HepG2 (cell line): Measurements from ENCODE around the gene HLA-B. TPM values are rescaled to one million over a fixed set of nuclear protein-coding genes. Genes with fewer than 3 reads are reported as not detected.

Source experiments
- ASH2L ChIP-seq: fragments of 300-600, 200-600 bp; sonication (generic); IDR thresholded peaks from 2 replicates; pipeline ENCODE4 v1.7.0; 2017; ENCODE audit warnings: low read depth, mild to moderate bottlenecking, moderate library complexity, mixed read lengths, low read length; ENCODE audit not compliant: insufficient read length
- ATF7-NPFF ChIP-seq: sonication (generic); formaldehyde crosslinking; IDR thresholded peaks from 2 replicates; pipeline ENCODE4 v1.8.1; 2023; ENCODE audit warnings: mild to moderate bottlenecking, low read depth, missing genetic modification reagents, moderate library complexity
- CBX1 ChIP-seq: IDR thresholded peaks from one replicate; pipeline ENCODE4 v1.6.1; 2016; ENCODE audit warnings: antibody characterized with exemption, low read depth
- CBX5 ChIP-seq: sonication (generic); formaldehyde crosslinking; IDR thresholded peaks from 2 replicates; pipeline ENCODE4 v1.4.0; 2020; ENCODE audit warnings: missing genetic modification reagents, borderline replicate concordance
- CERS6 ChIP-seq: sonication (generic); formaldehyde crosslinking; IDR thresholded peaks from 2 replicates; pipeline ENCODE4 v1.5.0; 2020; ENCODE audit warnings: missing genetic modification reagents
- GATA4 ChIP-seq: sonication (generic); IDR thresholded peaks from 2 replicates; pipeline ENCODE4 v1.6.1; 2016; ENCODE audit warnings: antibody characterized with exemption, low read depth, borderline replicate concordance
- HCFC1 ChIP-seq: fragments of 150-350 bp; IDR thresholded peaks from 2 replicates; pipeline ENCODE4 v1.6.1; 2014; ENCODE audit warnings: low read depth, low read length
- HES4 ChIP-seq: sonication (generic); formaldehyde crosslinking; IDR thresholded peaks from 2 replicates; pipeline ENCODE4 v1.9.0; 2021; ENCODE audit warnings: mild to moderate bottlenecking, missing genetic modification reagents, borderline replicate concordance
- HNRNPH1 ChIP-seq: fragments of 200-400 bp; formaldehyde crosslinking; optimal IDR thresholded peaks from 2 replicates; pipeline ENCODE3; 2017; ENCODE audit warnings: mild to moderate bottlenecking, low read depth, low read length
- MXD4 ChIP-seq: IDR thresholded peaks from 2 replicates; pipeline ENCODE4 v1.6.1; 2016; ENCODE audit warnings: mild to moderate bottlenecking, missing biosample characterization, missing genetic modification reagents
- PAXIP1 ChIP-seq: sonication (generic); formaldehyde crosslinking; conservative IDR thresholded peaks from 2 replicates; pipeline ENCODE4 v1.4.0; 2020; ENCODE audit warnings: mild to moderate bottlenecking, missing genetic modification reagents, moderate library complexity
- PCBP2 ChIP-seq: fragments of 200-400 bp; formaldehyde crosslinking; optimal IDR thresholded peaks from 2 replicates; pipeline ENCODE3; 2018; ENCODE audit warnings: low read length, low read depth; ENCODE audit not compliant: poor library complexity, severe bottlenecking
- RFX1 ChIP-seq: fragments of 450-650 bp; IDR thresholded peaks from 2 replicates; pipeline ENCODE4 v1.6.1; 2017
- SIX1 ChIP-seq: sonication (generic); formaldehyde crosslinking; IDR thresholded peaks from 2 replicates; pipeline ENCODE4 v1.4.0; 2020; ENCODE audit warnings: missing genetic modification reagents, borderline replicate concordance
- SSRP1 ChIP-seq: IDR thresholded peaks from 2 replicates; pipeline ENCODE4 v1.6.1; 2016; ENCODE audit warnings: control low read depth
- SUZ12 ChIP-seq: fragments of 150-350 bp; IDR thresholded peaks from 2 replicates; pipeline ENCODE4 v1.6.1; 2014; ENCODE audit warnings: low read depth, low read length
- ZBTB37 ChIP-seq: sonication (generic); formaldehyde crosslinking; IDR thresholded peaks from 2 replicates; pipeline ENCODE4 v1.4.0; 2020; ENCODE audit warnings: mild to moderate bottlenecking, missing genetic modification reagents
- ZFP90 ChIP-seq: sonication (generic); formaldehyde crosslinking; IDR thresholded peaks from 2 replicates; pipeline ENCODE4 v1.8.0; 2022; ENCODE audit warnings: missing genetic modification reagents, mild to moderate bottlenecking, inconsistent platforms, borderline replicate concordance
- ZIK1 ChIP-seq: sonication (generic); formaldehyde crosslinking; IDR thresholded peaks from 2 replicates; pipeline ENCODE4 v1.5.0; 2020; ENCODE audit warnings: mild to moderate bottlenecking, low read depth, missing genetic modification reagents, borderline replicate concordance
- ZNF224 ChIP-seq: sonication (generic); formaldehyde crosslinking; IDR thresholded peaks from 2 replicates; pipeline ENCODE4 v1.5.0; 2020; ENCODE audit warnings: mild to moderate bottlenecking, missing genetic modification reagents
- ZNF484 ChIP-seq: sonication (generic); formaldehyde crosslinking; IDR thresholded peaks from 2 replicates; pipeline ENCODE4 v1.5.1; 2020; ENCODE audit warnings: mild to moderate bottlenecking, low read depth, missing genetic modification reagents, borderline replicate concordance
- ZNF570 ChIP-seq: sonication (generic); formaldehyde crosslinking; IDR thresholded peaks from 2 replicates; pipeline ENCODE4 v1.4.0; 2020; ENCODE audit warnings: mild to moderate bottlenecking, missing genetic modification reagents, borderline replicate concordance
- ZNF704 ChIP-seq: sonication (generic); formaldehyde crosslinking; IDR thresholded peaks from 2 replicates; pipeline ENCODE4 v1.8.1; 2023; ENCODE audit warnings: mild to moderate bottlenecking, inconsistent platforms, moderate library complexity, missing genetic modification reagents, borderline replicate concordance
- polyA plus RNA-seq, 8 experiments: library from polyadenylated mRNA; depleted of rRNA in 3 of 8; stranded (reverse) in 7 of 8; unstranded in 1 of 8; fragments of >200 nt; fragmentation: Illumina TruSeq in 4 of 8; extraction: Trizol in 4 of 8; gene quantifications; 2 replicates each; pipeline versions ENCODE4 v1.2.1 to v1.2.3, GENCODE V29; 2011 to 2016; ENCODE audit warnings: low read depth in 4 of 8, missing spikeins in 1 of 8, mixed read lengths in 1 of 8; ENCODE audit not compliant: insufficient read depth in 1 of 8
- total RNA-seq, 5 experiments: library from RNA; depleted of rRNA; stranded (reverse); fragments of >200 nt; fragmentation: Illumina TruSeq; extraction: Trizol; gene quantifications; 2 replicates each; pipeline ENCODE4 v1.2.3, GENCODE V29; 2016; ENCODE audit warnings: low read depth in 1 of 5

Gene HLA-B
- total and polyA plus RNA-seq, 2 of the 13 experiments (the other 11 are each of a cell fraction or from before 2014, with no cell fraction given): 35.3 to 88.9 TPM

GRCh38 chr6:31403283-31404060 is 46.5 kb upstream of the HLA-B start, which contains the start of gene MICA (continued):
- TF ChIP-seq MXD4 (peak; percentile 51), ASH2L (peak; percentile 68), SIX1 (CRISPR knock-in tag) (no peak), HCFC1 (no peak), PAXIP1 (CRISPR knock-in tag) (peak; percentile 28; the same call in 1 of the 2 replicates), HNRNPH1 (no peak), RFX1 (no peak), GATA4 (no peak), ZIK1 (0 out of 2 replicates have a peak, but pooled peaks have one; percentile 70), ZNF704 (peak; percentile 94), SUZ12 (no peak), ZNF570 (CRISPR knock-in tag) (no peak), ZNF484 (CRISPR knock-in tag) (no peak), ZFP90 (CRISPR knock-in tag) (peak; percentile 94; the same call in 1 of the 2 replicates), CBX5 (CRISPR knock-in tag) (peak; percentile 76; the same call in 1 of the 2 replicates), HES4 (CRISPR knock-in tag) (peak; percentile 77), SSRP1 (no peak), ZBTB37 (no peak), ATF7-NPFF (CRISPR knock-in tag) (peak; percentile 95), PCBP2 (no peak), CBX1 (no peak), CERS6 (CRISPR knock-in tag) (peak; percentile 68; the same call in 1 of the 2 replicates), ZNF224 (CRISPR knock-in tag) (peak; percentile 82; the same call in 1 of the 2 replicates)
